ENCODE measurements around the gene RNF224. TPM values are rescaled to one million over a fixed set of nuclear protein-coding genes. Genes with fewer than 3 reads are reported as not detected.
A peak's percentile ranks its signal among the peaks of the same experiment; 100 is the strongest.

RNF224 gene
- total and polyA plus RNA-seq, 2 of the 13 experiments (the other 11 are each of a cell fraction or from before 2014, with no cell fraction given) = 0.09 TPM; not detected in 1

DNA sequence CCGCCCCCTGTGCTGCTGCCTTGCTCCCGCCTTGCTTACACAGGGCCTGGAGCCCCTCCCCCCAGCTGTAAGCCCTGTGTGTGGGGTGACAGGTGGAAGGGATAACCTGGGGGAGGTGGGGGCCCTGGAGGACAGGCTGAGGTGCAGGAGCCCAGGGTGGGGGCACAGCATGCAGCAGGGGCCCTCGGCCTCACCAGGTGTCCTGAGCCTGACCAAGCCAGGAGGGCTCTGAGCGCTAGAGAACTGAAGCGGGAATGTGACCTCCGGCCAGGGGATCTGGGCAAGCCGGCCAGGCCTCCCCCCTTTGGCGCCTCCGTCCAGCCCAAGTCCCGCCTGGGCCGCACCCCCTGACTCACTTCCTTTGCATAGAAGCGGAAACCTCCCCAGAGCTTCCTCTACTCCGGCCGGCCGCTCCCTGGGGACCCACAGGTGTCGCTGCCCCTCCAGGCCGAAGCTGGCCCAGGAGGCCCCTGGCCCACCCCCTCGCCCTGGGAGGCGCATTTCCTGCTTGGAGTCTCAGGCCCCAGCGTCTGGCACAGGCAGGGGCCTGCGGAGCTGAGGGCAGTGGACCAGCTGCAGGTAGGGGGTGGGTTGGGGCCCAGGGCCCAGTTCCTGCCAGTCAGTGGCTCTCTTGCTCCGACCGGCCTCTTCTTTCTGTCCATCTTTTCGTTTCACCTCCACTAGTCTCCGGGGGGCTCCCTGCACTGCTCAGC is 50.2 kb downstream of the RNF224 start, which contains the start of gene TOR4A (continued):
- TF ChIP-seq, protein P1, sequence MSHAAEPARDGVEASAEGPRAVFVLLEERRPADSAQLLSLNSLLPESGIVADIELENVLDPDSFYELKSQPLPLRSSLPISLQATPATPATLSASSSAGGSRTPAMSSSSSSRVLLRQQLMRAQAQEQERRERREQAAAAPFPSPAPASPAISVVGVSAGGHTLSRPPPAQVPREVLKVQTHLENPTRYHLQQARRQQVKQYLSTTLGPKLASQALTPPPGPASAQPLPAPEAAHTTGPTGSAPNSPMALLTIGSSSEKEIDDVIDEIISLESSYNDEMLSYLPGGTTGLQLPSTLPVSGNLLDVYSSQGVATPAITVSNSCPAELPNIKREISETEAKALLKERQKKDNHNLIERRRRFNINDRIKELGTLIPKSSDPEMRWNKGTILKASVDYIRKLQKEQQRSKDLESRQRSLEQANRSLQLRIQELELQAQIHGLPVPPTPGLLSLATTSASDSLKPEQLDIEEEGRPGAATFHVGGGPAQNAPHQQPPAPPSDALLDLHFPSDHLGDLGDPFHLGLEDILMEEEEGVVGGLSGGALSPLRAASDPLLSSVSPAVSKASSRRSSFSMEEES (CRISPR knock-in tag; IDR thresholded peaks at IDR 0.05) = peak; percentile 58
- peak; percentile 98 for TF ChIP-seq ZFX (CRISPR knock-in tag; IDR thresholded peaks at IDR 0.05; ENCODE audit: low read depth)
- TF ChIP-seq DMAP1 (CRISPR knock-in tag; IDR thresholded peaks at IDR 0.05) = peak; percentile 70; the same call in 1 of the 2 replicates
- TF ChIP-seq KAT7 (CRISPR knock-in tag; IDR thresholded peaks at IDR 0.05; ENCODE audit: borderline replicate concordance) = peak; percentile 68; the same call in 1 of the 2 replicates
- peak; percentile 73 for TF ChIP-seq HOXA3 (CRISPR knock-in tag; IDR thresholded peaks at IDR 0.05)
- TF ChIP-seq EEA1 (CRISPR knock-in tag; IDR thresholded peaks at IDR 0.05; ENCODE audit: borderline replicate concordance) = no peak
- peak; percentile 46; the same call in 1 of the 2 replicates for TF ChIP-seq PPARG (CRISPR knock-in tag; conservative IDR thresholded peaks at IDR 0.05)
- TF ChIP-seq CHD4 (IDR thresholded peaks at IDR 0.05; ENCODE audit: borderline replicate concordance, low read length) = no peak
- peak; percentile 78 for TF ChIP-seq POLR2AphosphoS5 (IDR thresholded peaks at IDR 0.05; ENCODE audit: low read depth, low read length)
- TF ChIP-seq, protein P2, sequence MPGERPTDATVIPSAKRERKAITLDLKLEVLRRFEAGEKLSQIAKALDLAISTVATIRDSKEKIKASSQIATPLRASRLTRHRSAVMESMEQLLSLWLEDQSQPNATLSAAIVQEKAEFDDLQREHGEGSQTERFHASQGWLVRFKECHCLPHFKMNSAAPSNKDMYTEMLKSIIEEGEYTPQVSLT (CRISPR knock-in tag; IDR thresholded peaks at IDR 0.05; ENCODE audit: borderline replicate concordance, low read depth) = no peak
- TF ChIP-seq ZNF660 (CRISPR knock-in tag; IDR thresholded peaks at IDR 0.05; ENCODE audit: borderline replicate concordance, low read depth) = no peak
- TF ChIP-seq, protein P3, sequence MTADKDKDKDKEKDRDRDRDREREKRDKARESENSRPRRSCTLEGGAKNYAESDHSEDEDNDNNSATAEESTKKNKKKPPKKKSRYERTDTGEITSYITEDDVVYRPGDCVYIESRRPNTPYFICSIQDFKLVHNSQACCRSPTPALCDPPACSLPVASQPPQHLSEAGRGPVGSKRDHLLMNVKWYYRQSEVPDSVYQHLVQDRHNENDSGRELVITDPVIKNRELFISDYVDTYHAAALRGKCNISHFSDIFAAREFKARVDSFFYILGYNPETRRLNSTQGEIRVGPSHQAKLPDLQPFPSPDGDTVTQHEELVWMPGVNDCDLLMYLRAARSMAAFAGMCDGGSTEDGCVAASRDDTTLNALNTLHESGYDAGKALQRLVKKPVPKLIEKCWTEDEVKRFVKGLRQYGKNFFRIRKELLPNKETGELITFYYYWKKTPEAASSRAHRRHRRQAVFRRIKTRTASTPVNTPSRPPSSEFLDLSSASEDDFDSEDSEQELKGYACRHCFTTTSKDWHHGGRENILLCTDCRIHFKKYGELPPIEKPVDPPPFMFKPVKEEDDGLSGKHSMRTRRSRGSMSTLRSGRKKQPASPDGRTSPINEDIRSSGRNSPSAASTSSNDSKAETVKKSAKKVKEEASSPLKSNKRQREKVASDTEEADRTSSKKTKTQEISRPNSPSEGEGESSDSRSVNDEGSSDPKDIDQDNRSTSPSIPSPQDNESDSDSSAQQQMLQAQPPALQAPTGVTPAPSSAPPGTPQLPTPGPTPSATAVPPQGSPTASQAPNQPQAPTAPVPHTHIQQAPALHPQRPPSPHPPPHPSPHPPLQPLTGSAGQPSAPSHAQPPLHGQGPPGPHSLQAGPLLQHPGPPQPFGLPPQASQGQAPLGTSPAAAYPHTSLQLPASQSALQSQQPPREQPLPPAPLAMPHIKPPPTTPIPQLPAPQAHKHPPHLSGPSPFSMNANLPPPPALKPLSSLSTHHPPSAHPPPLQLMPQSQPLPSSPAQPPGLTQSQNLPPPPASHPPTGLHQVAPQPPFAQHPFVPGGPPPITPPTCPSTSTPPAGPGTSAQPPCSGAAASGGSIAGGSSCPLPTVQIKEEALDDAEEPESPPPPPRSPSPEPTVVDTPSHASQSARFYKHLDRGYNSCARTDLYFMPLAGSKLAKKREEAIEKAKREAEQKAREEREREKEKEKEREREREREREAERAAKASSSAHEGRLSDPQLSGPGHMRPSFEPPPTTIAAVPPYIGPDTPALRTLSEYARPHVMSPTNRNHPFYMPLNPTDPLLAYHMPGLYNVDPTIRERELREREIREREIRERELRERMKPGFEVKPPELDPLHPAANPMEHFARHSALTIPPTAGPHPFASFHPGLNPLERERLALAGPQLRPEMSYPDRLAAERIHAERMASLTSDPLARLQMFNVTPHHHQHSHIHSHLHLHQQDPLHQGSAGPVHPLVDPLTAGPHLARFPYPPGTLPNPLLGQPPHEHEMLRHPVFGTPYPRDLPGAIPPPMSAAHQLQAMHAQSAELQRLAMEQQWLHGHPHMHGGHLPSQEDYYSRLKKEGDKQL (CRISPR knock-in tag; IDR thresholded peaks at IDR 0.05; ENCODE audit: low read depth) = no peak
- TF ChIP-seq ZNF225 (CRISPR knock-in tag; IDR thresholded peaks at IDR 0.05) = no peak
- TF ChIP-seq, protein P4, sequence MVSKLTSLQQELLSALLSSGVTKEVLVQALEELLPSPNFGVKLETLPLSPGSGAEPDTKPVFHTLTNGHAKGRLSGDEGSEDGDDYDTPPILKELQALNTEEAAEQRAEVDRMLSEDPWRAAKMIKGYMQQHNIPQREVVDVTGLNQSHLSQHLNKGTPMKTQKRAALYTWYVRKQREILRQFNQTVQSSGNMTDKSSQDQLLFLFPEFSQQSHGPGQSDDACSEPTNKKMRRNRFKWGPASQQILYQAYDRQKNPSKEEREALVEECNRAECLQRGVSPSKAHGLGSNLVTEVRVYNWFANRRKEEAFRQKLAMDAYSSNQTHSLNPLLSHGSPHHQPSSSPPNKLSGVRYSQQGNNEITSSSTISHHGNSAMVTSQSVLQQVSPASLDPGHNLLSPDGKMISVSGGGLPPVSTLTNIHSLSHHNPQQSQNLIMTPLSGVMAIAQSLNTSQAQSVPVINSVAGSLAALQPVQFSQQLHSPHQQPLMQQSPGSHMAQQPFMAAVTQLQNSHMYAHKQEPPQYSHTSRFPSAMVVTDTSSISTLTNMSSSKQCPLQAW (CRISPR knock-in tag; IDR thresholded peaks at IDR 0.05) = peak; percentile 71; the same call in 1 of the 2 replicates
- TF ChIP-seq, protein P5, sequence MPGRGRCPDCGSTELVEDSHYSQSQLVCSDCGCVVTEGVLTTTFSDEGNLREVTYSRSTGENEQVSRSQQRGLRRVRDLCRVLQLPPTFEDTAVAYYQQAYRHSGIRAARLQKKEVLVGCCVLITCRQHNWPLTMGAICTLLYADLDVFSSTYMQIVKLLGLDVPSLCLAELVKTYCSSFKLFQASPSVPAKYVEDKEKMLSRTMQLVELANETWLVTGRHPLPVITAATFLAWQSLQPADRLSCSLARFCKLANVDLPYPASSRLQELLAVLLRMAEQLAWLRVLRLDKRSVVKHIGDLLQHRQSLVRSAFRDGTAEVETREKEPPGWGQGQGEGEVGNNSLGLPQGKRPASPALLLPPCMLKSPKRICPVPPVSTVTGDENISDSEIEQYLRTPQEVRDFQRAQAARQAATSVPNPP (CRISPR knock-in tag; IDR thresholded peaks at IDR 0.05) = peak; percentile 38; the same call in 1 of the 2 replicates
- TF ChIP-seq PHF20 (CRISPR knock-in tag; IDR thresholded peaks at IDR 0.05) = peak; percentile 61; the same call in 1 of the 2 replicates
- TF ChIP-seq, protein P6, sequence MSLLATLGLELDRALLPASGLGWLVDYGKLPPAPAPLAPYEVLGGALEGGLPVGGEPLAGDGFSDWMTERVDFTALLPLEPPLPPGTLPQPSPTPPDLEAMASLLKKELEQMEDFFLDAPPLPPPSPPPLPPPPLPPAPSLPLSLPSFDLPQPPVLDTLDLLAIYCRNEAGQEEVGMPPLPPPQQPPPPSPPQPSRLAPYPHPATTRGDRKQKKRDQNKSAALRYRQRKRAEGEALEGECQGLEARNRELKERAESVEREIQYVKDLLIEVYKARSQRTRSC (CRISPR knock-in tag; IDR thresholded peaks at IDR 0.05; ENCODE audit: low read depth) = no peak
- TF ChIP-seq ZBTB7A (CRISPR knock-in tag; IDR thresholded peaks at IDR 0.05) = peak; percentile 38; the same call in 1 of the 2 replicates
